GM23338 (cell line): ENCODE measurements around the gene SRRD.

Source experiments
- ETS1 ChIP-seq: IDR thresholded peaks from 2 replicates; pipeline ENCODE4 v1.6.1; 2016; ENCODE audit warnings: antibody characterized with exemption
- EZH2 ChIP-seq: fragments of 200-600 bp; sonication (generic); IDR thresholded peaks from one replicate; pipeline ENCODE4 v1.8.0; 2017; ENCODE audit warnings: antibody characterized with exemption, mild to moderate bottlenecking, low read depth; ENCODE audit not compliant: unreplicated experiment
- POLR2AphosphoS5 ChIP-seq: IDR thresholded peaks from 2 replicates; pipeline ENCODE4 v1.6.1; 2016; ENCODE audit warnings: antibody characterized with exemption, low read depth
- REST ChIP-seq: IDR thresholded peaks from one replicate; pipeline ENCODE4 v1.6.1; 2018; ENCODE audit warnings: antibody characterized with exemption; ENCODE audit not compliant: unreplicated experiment
- TF ChIP-seq, protein P1 (sequence below), 2 experiments: fragments of 200-600 bp in 1 of 2; sonication (generic) in 1 of 2; conservative IDR thresholded peaks; 2 replicates each; pipeline versions ENCODE4 v1.5.1 to v1.6.1; 2016 to 2017; ENCODE audit warnings: antibody characterized with exemption in 2 of 2, low read depth in 2 of 2, mild to moderate bottlenecking in 2 of 2, moderate library complexity in 1 of 2

DNA sequence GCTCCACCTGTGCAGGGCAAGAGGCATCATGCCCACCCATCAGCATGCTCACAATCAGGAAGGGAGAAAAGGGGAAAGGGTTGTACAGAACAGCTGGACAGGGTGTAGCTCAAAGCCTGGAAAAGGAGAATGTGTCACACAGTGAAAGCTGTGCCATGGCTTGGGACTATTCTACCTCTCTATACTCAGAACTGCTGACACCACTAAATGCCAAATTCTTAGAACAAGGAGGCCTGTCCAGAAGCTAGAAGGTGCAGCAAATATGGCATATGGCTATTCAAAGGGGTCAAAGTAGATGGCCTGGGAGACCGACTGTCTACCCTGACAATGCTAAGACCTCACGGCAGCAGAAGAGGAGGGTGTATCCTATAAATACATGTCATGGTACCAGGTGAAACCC lies 12.9 kb upstream of the SRRD start:
- TF ChIP-seq ETS1 (no peak), POLR2AphosphoS5 (no peak), EZH2 (no peak), REST (no peak)
- TF ChIP-seq, protein P1, sequence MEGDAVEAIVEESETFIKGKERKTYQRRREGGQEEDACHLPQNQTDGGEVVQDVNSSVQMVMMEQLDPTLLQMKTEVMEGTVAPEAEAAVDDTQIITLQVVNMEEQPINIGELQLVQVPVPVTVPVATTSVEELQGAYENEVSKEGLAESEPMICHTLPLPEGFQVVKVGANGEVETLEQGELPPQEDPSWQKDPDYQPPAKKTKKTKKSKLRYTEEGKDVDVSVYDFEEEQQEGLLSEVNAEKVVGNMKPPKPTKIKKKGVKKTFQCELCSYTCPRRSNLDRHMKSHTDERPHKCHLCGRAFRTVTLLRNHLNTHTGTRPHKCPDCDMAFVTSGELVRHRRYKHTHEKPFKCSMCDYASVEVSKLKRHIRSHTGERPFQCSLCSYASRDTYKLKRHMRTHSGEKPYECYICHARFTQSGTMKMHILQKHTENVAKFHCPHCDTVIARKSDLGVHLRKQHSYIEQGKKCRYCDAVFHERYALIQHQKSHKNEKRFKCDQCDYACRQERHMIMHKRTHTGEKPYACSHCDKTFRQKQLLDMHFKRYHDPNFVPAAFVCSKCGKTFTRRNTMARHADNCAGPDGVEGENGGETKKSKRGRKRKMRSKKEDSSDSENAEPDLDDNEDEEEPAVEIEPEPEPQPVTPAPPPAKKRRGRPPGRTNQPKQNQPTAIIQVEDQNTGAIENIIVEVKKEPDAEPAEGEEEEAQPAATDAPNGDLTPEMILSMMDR (conservative IDR thresholded peaks at IDR 0.05; ENCODE audit: low read depth in 2 of 2): no peak
